Activated CD4-positive, alpha-beta T cell treated with anti-CD3 and anti-CD28 coated beads for 1 hour (primary cell): ENCODE measurements around the gene GALNT7.
A peak's percentile ranks its signal among the peaks of the same experiment; 100 is the strongest.
"Not testable (repeated sequence)": the region's sequence is repeated elsewhere in the genome, so short reads cannot be mapped to it uniquely, and the experiment has no call there.

Experiments used
- DNase-seq: peaks from one replicate; pipeline ENCODE4 v3.0.0-alpha.2; 2020

Gene GALNT7

GRCh38 chr4:173167758-173168395, 734 bp upstream of the GALNT7 start:
- DNase-seq, result no peak

DNA sequence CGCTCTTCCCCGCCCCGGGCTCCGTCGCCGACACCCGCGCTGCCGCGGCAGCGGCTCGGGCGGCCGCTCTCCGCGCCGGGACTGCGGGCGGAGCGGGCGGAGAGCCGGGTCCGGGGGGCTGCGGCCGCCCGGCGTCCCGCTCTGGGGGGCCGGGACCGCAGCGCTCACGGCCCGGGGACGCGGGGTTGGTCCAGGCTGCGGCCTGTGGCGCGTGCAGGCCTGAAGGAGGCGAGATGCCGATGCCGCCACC, 492 bp downstream of the GALNT7 start:
- no peak for DNase-seq

DNA sequence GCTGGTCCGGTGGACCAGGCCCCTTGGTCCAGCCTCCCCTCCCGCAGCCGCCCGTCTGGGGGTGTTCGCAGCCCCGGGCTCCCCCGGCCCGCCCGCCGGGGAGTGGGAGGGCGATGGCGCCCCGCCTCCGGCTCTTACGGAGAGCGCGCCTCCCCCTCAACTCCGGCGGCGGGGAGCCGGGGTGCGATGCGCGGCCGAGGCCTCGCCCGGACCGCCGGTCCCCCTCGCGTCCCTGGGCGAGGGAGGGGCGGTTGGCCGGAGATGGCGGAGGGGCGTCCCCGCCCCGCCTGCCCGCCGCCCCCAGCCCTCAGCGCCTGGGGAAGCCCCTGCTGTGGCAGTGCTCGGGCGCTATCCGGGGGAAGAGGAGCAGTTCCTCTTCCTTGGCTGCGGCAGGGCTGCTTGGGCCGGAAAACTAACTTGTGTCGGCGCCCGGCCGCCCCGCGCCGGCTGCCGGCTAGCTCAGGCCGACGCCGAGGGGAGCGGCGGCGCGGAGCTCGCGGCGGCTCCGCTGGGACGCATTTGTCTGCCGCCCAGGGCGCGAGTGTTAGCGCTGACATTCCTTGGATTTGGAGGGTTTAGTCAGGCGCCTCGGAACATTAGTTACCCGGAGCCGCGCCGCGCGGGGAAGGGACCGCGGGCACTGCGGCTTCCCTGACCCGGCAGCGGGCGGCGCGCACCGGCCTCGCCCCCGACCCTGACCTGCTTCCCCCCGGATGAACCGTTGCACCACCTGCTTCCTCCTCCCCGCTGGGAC, 994 bp downstream of the GALNT7 start:
- peak; percentile 39 for DNase-seq

DNA sequence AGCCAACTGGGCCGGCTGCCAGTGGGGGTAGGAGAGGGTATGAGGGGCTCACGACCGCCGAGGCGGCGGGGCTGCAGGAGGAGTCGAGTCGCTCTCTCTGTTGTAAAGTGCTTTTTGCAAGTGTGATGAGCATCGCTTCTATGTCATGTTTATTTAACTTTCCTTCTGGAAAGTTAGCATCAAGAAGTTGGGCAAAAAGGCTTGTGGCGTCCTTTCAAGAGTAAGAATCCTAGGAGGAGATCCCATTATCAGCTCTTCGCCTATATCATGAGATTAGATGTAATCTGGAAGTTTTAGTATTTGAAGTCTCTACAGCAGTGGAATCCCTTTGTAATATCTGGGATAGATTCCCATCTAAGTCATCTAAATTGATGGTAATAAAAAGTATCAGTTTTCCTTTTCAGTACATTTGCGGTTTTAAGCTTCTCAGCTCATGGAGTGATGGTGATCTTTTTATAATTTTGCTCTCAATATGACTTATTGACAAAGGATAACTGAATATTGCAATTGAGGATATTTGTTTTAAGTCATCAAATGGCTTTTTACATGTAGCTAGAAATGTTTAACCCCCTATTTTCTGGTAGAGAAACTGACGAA, 1.7 kb downstream of the GALNT7 start:
- no peak for DNase-seq

DNA sequence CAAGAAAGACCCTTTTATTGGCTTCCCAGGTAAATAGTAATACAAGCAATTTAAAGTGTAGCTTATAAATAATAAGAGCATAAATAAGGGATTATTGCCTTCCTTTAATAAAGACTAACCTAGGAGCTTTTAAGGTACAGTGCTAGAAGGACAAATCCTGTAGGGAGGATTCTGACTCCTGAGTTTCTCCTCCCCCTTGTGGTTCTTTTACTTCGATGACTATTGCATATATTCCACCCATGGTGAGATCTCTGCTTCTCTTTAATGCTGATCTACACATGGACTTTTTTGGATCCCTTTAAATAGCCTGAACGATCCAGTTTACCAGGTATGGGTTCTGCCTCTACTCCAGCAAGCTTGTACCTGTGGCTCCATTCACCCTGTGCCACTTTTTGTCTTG, 2.5 kb downstream of the GALNT7 start:
- DNase-seq, result no peak

GRCh38 chr4:173171987-173172386, 3.4 kb downstream of the GALNT7 start:
- DNase-seq, result no peak

DNA sequence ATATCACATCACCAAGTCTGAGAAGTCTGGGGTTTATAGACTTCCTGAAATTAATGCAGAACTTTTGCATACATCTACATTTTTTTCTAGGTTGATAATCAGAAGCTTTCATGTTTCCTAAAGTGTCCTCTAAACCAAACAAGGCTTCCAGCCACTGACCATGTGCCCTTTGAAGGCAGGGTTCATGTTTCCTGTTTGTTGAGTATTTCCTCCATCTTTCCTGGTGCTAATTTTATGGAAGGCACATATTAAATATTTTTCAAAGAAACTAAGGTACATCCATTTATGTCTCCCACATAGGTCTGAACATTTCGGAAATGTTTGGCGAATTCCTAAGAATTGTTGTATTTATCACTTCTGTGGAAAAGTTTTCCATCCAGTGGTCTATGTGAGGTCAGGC, 5.6 kb downstream of the GALNT7 start:
- DNase-seq, result no peak

DNA sequence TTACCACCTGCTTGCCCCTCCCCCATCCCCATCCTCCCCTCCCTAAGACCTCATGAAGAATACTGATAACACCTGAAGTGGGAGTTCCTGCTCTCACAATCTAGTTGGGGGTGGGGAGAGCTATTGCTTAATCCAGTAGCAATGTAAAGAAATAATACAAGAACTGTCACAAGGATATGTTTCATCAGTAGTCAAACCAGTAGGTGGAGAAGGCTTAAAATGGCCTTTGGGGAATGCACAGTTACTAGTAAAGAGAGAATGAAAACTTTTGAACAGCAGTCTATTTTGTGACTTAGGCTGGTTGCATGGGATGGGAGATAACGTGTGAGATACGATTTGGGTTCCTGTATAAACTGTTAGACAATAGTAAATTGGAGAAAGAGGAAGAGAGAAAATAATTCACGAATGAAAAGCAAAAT, 6.0 kb downstream of the GALNT7 start:
- no peak for DNase-seq

- DNase-seq, result no peak
Observed at GRCh38 chr4:173176010-173176409, 7.4 kb downstream of the GALNT7 start.

DNA sequence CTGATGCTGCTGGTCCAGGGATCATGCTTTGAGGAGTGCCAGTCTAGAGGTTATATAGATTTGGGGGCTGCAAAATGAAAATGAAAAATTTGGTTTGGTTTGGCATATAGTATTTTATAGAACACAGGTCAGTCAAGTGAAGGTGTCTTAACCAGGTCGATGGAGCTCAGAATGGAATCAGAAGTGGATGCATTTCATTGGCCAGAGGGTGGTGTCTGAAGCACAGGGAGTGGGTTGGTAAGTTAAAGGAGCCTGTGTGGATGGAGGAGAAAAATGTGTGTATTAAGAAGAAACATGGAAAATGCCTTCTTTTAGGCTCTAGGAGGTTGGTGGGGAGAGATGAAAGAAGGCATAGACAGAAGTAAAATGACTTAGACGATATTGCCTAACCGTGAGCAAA, 8.6 kb downstream of the GALNT7 start:
- no peak for DNase-seq

DNA sequence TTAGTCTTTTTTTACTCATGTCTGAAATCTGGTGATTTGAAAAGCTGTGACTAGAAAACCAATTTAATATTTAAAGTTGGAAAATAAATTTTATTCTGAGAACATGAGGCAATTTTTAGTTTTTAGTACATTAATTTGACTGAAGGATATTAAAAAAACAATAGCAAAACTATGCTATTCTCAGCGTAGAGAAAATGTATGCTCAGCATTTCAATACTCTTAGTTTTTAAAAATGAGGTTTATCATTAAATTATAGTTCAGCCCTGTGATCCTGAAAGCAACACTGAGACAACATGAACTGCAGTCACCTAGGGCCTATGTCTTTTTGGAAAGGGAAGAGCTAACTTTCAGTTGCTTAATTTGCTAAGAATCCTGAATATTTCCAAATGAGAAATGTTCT, 9.5 kb downstream of the GALNT7 start:
- DNase-seq, result no peak

GRCh38 chr4:173181848-173182247, 13.2 kb downstream of the GALNT7 start:
- no peak for DNase-seq

- no peak for DNase-seq
Observed at GRCh38 chr4:173182403-173182802, 13.8 kb downstream of the GALNT7 start.

DNA sequence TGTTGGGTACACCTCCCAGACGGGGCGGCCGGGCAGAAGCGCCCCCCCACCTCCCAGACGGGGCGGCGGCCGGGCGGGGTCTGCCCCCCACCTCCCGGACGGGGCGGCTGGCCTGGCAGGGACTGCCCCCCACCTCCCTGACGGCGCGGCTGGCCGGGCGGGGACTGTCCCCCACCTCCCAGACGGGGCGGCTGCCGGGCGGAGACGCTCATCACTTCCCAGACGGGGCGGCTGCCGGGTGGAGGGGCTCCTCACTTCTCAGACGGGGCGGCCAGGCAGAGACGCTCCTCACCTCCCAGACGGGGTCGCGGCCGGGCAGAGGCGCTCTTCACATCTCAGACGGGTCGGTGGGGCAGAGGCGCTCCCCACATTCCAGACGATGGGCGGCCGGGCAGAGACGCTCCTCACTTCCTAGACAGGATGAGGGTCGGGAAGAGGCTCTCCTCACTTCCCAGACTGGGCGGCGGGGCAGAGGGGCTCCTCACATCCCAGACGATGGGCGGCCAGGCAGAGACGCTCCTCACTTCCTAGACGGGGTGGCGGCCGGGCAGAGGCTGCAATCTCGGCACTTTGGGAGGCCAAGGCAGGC, 15.1 kb downstream of the GALNT7 start:
- DNase-seq, result not testable (repeated sequence)

GRCh38 chr4:173185847-173186510, 17.4 kb downstream of the GALNT7 start:
- no peak for DNase-seq

- DNase-seq, result no peak
Observed at GRCh38 chr4:173187732-173188131, 19.1 kb downstream of the GALNT7 start.

- DNase-seq, result no peak
Observed at GRCh38 chr4:173188648-173189047, 20.0 kb downstream of the GALNT7 start.

DNA sequence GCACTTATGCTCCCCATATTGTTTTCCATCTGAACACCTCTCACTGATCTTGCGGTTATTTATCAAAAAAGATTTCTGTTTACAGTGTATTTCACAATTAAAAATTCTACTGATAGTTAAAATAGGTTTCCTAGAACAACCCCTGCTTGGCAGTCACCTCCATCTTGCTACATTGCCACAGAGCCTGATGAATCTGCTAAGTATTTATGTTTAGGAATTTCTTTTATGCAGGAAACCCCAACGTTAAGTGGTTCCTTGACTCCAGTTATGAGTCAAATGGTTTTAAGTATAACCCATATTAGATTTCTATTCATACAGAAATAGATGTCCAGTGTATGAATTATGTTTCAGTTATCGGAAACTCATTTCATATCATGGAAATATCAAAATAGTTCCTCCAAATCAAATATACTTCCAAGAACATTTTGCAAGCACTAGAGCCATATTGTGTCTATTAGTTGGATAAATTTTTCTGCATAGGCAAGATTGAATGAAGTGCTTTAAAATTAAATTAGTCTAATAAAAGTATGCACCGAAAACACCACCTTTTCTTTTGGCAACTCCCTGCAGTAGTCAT, 20.6 kb downstream of the GALNT7 start:
- DNase-seq, result no peak

- no peak for DNase-seq
Observed at GRCh38 chr4:173191623-173192041, 23.0 kb downstream of the GALNT7 start.

DNA sequence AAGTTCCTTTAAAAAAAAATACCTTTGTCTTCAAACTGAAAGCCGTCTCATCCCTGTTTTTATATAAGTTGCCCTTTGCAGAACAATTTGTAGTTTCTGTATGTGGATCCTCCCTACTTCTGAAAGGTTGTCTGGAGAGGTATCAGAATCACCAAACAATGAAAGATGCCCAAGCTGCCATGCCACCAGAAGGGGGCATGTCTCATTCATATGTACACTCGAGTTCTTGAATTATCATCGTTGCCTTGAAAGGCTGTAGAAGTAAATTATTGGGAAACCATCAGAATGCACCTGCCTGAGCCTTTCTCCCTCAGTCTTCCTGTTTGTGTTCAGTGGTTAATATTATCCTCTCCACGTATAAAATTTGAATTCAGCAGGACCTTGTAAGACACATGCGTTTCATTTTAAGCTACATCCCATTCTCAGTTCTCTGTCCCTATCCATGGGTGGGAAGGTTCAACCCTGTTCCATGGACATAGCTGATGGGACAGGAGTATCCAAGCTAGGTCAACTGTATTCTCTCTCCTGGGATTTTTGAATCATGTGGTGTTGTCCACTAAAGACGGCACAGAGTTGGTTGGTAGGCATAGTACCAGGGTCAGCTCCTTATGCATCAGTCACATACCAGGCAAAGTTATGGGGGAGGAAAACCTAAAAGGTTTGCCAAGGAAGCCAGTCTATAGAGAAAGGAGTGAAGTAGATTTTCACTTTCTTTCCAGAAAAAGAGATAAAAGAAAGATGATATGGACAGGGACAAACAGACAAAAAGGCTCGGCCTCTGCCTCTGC, 24.0 kb downstream of the GALNT7 start:
- DNase-seq, result no peak

- DNase-seq, result no peak
Observed at GRCh38 chr4:173194157-173194556, 25.5 kb downstream of the GALNT7 start.

DNA sequence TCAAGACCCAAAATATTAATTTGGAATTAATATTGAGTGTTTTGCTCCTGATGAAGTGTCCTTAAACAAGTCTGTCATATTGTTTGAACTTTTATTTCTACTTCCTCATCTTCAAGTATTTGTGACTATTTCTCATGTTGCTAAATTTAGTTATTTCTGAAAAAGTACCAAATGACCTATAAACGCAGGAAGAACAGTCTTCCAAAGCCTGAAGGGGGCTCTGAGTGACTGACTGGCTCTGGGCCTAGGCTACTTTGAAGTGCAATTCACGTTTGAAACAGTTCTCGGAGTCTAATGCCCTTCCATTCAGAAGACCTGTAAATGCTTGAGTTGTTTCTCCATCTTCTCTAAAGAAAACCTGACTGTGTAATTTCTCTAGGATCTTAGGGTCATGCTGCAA, 26.5 kb downstream of the GALNT7 start:
- no peak for DNase-seq

DNA sequence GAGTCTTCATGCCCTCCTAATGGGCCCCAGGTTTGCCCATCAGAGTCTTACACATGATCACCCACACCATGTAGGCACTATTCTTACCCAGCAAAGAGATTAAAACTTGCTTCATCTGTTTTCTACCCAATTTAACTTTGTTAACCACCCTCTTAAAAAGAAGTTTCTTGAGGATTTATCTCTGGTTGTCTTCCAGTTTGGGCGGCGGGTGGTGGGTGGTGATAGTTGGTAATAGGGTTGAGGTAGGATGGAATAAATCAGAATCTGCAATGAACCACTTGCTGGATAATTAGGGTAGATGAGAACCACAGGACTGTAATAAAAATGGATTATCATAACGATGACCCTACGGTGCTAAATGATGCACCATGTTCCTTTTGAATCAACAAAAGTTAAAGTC, 30.9 kb downstream of the GALNT7 start:
- DNase-seq, result no peak
